Stimulated activated CD8-positive, alpha-beta memory T cell treated with anti-CD3 and anti-CD28 coated beads, Interleukin-7, amount 100 ng/mL, for 24 hours (primary cell): ENCODE data around the gene KARS1.

Source experiments
- DNase-seq: peaks from one replicate; pipeline ENCODE4 v3.0.0-alpha.2; 2020; ENCODE audit warnings: low read depth

The KARS1 gene

DNA sequence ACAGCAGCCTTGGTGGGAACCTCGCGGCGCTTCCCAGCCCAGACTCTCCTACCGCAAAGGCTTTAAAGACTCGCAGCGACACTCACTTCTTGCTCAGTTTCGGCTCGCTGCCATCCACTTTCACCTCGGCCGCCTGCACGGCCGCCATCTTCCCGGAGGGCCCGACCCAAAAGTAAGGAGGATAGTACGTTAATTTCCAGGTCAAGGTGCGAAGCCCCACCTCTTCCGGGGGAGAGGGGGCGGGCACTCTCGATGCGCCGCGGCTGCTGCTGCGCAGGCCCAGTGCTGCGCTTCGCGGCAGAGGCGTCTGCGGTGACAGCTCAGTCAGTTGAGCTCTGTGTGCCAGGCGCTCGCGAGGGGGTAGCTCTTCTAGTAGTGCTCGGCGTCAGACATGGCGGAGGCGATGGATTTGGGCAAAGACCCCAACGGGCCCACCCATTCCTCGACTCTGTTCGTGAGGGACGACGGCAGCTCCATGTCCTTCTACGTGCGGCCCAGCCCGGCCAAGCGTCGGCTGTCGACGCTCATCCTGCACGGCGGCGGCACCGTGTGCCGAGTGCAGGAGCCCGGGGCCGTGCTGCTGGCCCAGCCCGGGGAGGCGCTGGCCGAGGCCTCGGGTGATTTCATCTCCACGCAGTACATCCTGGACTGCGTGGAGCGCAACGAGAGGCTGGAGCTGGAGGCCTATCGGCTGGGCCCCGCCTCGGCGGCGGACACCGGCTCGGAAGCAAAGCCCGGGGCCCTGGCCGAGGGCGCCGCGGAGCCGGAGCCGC lies at the start of gene KARS1, which contains the start of gene TERF2IP:
Gene KARS1 (minus strand): TSS at position 174 of the 773 bp plus-strand sequence. CDS start 26 bp downstream, at position 148.
Gene TERF2IP (plus strand): TSS at position 282 of the 773 bp plus-strand sequence. CDS start 110 bp downstream, at position 392.
- DNase-seq = peak; percentile 87

DNA sequence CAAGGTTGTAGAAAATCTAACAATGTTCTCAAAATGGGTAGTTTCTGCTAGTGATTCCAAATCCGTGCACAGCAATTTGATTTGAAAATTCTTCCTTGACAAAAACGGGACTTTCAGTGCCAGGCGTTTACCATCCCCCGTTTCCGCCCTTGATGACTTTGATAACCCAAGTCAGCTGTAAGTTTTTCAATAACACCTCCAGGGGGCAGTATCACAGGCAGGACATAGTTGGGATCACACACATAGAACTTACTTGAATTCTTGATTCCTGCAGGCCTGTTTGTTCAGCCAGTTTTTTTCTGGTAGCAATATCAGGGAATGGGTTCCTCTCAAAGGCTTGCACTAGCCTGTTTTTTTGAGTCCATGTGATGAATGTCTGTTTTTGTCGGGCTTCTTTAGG lies 48.2 kb upstream of the KARS1 start:
- no peak for DNase-seq

GRCh38 chr16:75687361-75687760 lies 39.9 kb upstream of the KARS1 start:
- DNase-seq = no peak

- no peak for DNase-seq
Measured at GRCh38 chr16:75682308-75682707, 34.8 kb upstream of the KARS1 start.

- DNase-seq = no peak
Measured at GRCh38 chr16:75679366-75679765, 31.9 kb upstream of the KARS1 start.

- no peak for DNase-seq
Measured at GRCh38 chr16:75676909-75677308, 29.4 kb upstream of the KARS1 start, which contains the start of gene CPHXL2. CPHXL2 (minus strand) TSS chr16:75677009; CDS start chr16:75676999, 10 bp downstream.

GRCh38 chr16:75667503-75667902 lies 20.0 kb upstream of the KARS1 start:
- DNase-seq = no peak

GRCh38 chr16:75660726-75661302 lies 13.3 kb upstream of the KARS1 start:
- no peak for DNase-seq

GRCh38 chr16:75660321-75660720 lies 12.9 kb upstream of the KARS1 start:
- no peak for DNase-seq

DNA sequence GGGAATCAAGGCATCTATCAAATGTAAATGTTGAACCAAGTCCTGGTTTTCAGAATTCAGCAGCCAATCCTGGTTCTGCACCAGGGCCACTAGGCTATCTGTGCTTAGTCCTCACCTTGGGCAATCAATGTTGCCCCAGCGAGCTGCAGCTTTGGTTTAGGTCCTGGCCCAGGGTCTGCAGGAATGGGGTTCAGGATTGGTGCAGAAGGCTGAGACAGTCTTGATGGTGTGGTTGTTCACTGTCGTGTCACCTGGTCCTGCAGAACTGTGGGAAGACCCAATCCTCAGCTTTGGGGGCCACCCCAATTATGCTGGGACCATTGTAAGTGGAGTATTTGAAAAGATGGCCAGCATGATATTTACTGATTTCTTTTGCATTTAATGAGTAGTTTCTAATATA lies 10.7 kb upstream of the KARS1 start:
- DNase-seq = no peak

GRCh38 chr16:75653922-75654321 lies 6.5 kb upstream of the KARS1 start:
- DNase-seq = no peak

- peak; percentile 75 for DNase-seq
Measured at GRCh38 chr16:75648265-75649076, 1.0 kb upstream of the KARS1 start.

- DNase-seq = no peak
Measured at GRCh38 chr16:75647112-75647491, 363 bp downstream of the KARS1 start.

- DNase-seq = no peak
Measured at GRCh38 chr16:75644240-75645012, 3.0 kb downstream of the KARS1 start.

GRCh38 chr16:75640598-75640997 lies 6.9 kb downstream of the KARS1 start:
- no peak for DNase-seq

DNA sequence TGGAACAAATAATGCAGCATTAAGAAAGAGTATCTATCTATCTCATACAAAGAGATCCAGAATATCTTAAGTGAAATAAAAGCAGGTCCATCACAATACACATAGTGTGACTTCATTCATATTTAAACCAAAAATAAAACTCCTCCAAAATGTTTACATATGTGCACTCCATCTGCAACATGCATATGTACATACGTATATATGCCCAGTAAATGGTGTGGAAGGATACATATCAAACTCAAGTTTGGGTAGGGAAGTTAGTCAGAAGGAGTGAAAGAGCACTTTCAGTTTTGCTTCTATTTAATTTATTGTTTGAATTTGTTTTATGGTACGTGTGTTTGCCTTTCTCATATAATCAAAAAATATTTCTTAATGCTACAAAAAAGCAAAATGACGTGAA lies 12.4 kb downstream of the KARS1 start:
- DNase-seq = no peak

DNA sequence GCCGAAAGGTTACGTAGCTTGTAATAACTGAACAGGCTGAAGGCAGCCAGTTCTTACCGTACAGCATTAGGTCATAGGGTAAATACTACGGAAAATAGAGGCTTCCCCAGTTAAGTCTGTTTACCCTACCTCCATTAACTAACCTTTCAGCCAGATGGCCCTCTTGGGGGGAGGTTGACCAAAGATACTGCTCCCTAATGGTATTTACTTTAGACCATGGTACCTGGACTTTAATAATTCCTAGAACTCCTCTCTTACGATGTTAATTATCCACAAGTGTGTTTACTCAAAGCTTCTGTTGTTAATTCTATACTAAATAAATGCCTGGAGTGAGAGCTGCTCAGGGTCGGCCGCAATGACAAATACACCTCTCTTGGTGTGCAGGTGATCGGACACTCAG lies 14.6 kb downstream of the KARS1 start:
- no peak for DNase-seq

GRCh38 chr16:75630052-75630451 lies 17.4 kb downstream of the KARS1 start:
- DNase-seq = no peak

DNA sequence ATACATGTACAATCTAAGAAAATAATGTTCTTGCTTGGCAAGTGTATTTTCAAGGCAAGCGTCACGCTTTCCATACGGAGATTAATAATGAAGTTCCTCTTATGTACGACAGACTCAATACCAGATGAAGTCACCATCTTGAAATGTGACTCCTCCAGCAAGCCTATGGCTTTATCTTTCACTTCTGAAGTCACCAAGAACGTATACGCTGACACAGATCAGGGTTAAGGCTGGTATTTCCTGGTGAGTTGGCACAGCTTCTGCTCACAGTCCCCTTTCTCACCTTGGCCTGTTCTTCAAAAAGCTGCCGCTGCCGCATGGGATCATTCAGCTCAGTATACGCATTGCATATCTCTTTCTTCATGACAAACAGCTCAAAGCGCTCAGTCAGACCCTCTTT lies 18.3 kb downstream of the KARS1 start:
- no peak for DNase-seq

GRCh38 chr16:75628351-75628750 lies 19.1 kb downstream of the KARS1 start:
- DNase-seq = no peak

GRCh38 chr16:75627851-75628250 lies 19.6 kb downstream of the KARS1 start:
- no peak for DNase-seq

DNA sequence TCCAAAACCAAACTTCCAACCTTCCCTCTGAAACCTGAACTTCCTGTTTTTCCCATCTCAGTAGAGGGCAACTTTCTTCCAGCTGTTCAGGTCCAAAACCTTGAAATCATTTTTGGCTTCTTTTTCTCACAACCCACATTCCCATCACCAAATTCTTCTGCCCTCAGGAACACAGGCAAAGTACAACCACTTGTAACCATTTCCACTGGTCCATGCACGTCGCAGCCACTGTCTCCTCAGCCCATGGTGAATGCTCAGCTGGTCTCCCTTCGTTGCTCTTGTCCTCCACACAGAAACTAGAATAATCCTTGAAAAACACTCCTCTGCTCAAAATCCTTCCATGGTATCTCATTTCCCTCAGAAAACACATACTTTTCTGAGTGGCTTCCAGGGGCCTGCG lies 20.7 kb downstream of the KARS1 start:
- no peak for DNase-seq
